Neural cell (in vitro differentiated cells): ENCODE results near the gene TRAPPC10. TPM values are rescaled to one million over a fixed set of nuclear protein-coding genes. Genes with fewer than 3 reads are reported as not detected.

Experiments used
- H2AFZ ChIP-seq: fragments of 200-600, 300-800 bp; sonication (generic), shearing (Covaris generic); 2 replicates; pipeline ENCODE4 v1.6.0; 2014; ENCODE audit warnings: low read depth, mild to moderate bottlenecking, antibody characterized with exemption, low read length, moderate library complexity
- H3F3A ChIP-seq: fragments of 200-600 bp; shearing (Covaris generic); 2 replicates; pipeline ENCODE4 v1.6.1; 2016; ENCODE audit warnings: mild to moderate bottlenecking, moderate library complexity, mixed read lengths, antibody characterized with exemption, low read length; ENCODE audit not compliant: insufficient read depth, poor library complexity, severe bottlenecking
- H3K27ac ChIP-seq: fragments of 200-600, 300-800 bp; sonication (generic), shearing (Covaris generic); 2 replicates; pipeline ENCODE4 v1.5.1; 2014; ENCODE audit warnings: mild to moderate bottlenecking, low read length, moderate library complexity
- H3K27me3 ChIP-seq: fragments of 300-800, 200-600 bp; sonication (generic), shearing (Covaris generic); 2 replicates; pipeline ENCODE4 v1.6.0; 2014; ENCODE audit warnings: mild to moderate bottlenecking, low read depth, low read length, moderate library complexity; ENCODE audit not compliant: insufficient read depth
- H3K36me3 ChIP-seq: fragments of 300-800, 200-600 bp; sonication (generic), shearing (Covaris generic); 2 replicates; pipeline ENCODE4 v1.5.1; 2014; ENCODE audit warnings: mild to moderate bottlenecking, antibody characterized with exemption, low read length, moderate library complexity; ENCODE audit not compliant: insufficient read depth
- H3K4me2 ChIP-seq: fragments of 300-800, 200-600 bp; sonication (generic), shearing (Covaris generic); 2 replicates; pipeline ENCODE4 v1.6.0; 2014; ENCODE audit warnings: mild to moderate bottlenecking, low read length
- H3K4me3 ChIP-seq: fragments of 300-800, 200-600 bp; sonication (generic), shearing (Covaris generic); 2 replicates; pipeline ENCODE4 v1.5.1; 2014; ENCODE audit warnings: mild to moderate bottlenecking, low read length, moderate library complexity
- H3K79me2 ChIP-seq: fragments of 200-600 bp; shearing (Covaris generic); replicated peaks from 2 replicates; pipeline ENCODE4 v1.6.0; 2014; ENCODE audit warnings: mild to moderate bottlenecking, low read length, moderate library complexity; ENCODE audit not compliant: insufficient read depth
- H3K9ac ChIP-seq: fragments of 300-800, 200-600 bp; sonication (generic), shearing (Covaris generic); 2 replicates; pipeline ENCODE4 v1.6.1; 2016; ENCODE audit warnings: mild to moderate bottlenecking, low read length, mixed read lengths
- H3K9me2 ChIP-seq: fragments of 200-600 bp; shearing (Covaris generic); 2 replicates; pipeline ENCODE4 v1.6.1; 2016; ENCODE audit warnings: mild to moderate bottlenecking, low read length, mixed read lengths; ENCODE audit not compliant: insufficient read depth
- H3K9me3 ChIP-seq: fragments of 200-600, 300-800 bp; sonication (generic), shearing (Covaris generic); 2 replicates; pipeline ENCODE4 v1.6.1; 2016; ENCODE audit warnings: mild to moderate bottlenecking, mixed run types, low read length, moderate library complexity, mixed read lengths
- H4K20me1 ChIP-seq: fragments of 200-600 bp; shearing (Covaris generic); 2 replicates; pipeline ENCODE4 v1.6.1; 2016; ENCODE audit warnings: mild to moderate bottlenecking, mixed run types; ENCODE audit not compliant: insufficient read depth
- EP300 ChIP-seq: fragments of 450-650 bp; conservative IDR thresholded peaks from 2 replicates; pipeline ENCODE4 v1.6.1; 2014; ENCODE audit warnings: antibody characterized with exemption, mild to moderate bottlenecking, moderate library complexity; ENCODE audit not compliant: poor library complexity, severe bottlenecking
- EZH2 ChIP-seq: fragments of 200-600, 300-800 bp; shearing (Covaris generic), sonication (generic); IDR thresholded peaks from 2 replicates; pipeline ENCODE4 v1.6.1; 2014; ENCODE audit warnings: antibody characterized with exemption, low read length, borderline replicate concordance, mild to moderate bottlenecking; ENCODE audit not compliant: insufficient read depth, poor library complexity, severe bottlenecking
- MXI1 ChIP-seq: fragments of 450-650 bp; conservative IDR thresholded peaks from 2 replicates; pipeline ENCODE4 v1.6.1; 2014; ENCODE audit warnings: antibody characterized with exemption, mild to moderate bottlenecking; ENCODE audit not compliant: poor library complexity, severe bottlenecking
- POLR2AphosphoS5 ChIP-seq: IDR thresholded peaks from 2 replicates; pipeline ENCODE4 v1.6.1; 2012
- RAD21 ChIP-seq: fragments of 450-650 bp; conservative IDR thresholded peaks from 2 replicates; pipeline ENCODE4 v1.6.1; 2014; ENCODE audit warnings: antibody characterized with exemption, mild to moderate bottlenecking, moderate library complexity
- SMC3 ChIP-seq: fragments of 450-650 bp; conservative IDR thresholded peaks from 2 replicates; pipeline ENCODE4 v1.6.1; 2014; ENCODE audit warnings: antibody characterized with exemption, mild to moderate bottlenecking, moderate library complexity; ENCODE audit not compliant: poor library complexity
- TAF1 ChIP-seq: IDR thresholded peaks from 2 replicates; pipeline ENCODE4 v1.6.1; 2012; ENCODE audit warnings: low read depth
- polyA plus RNA-seq: library from polyadenylated mRNA; depleted of rRNA; stranded (reverse); fragments of >200 nt; gene quantifications from 2 replicates; pipeline ENCODE4 v1.2.3, GENCODE V29; 2014
- TF ChIP-seq, protein P1 (sequence below): IDR thresholded peaks from 2 replicates; pipeline ENCODE4 v1.6.1; 2012; ENCODE audit warnings: borderline replicate concordance
- TF ChIP-seq, protein P2 (sequence below): fragments of 450-650 bp; IDR thresholded peaks from 2 replicates; pipeline ENCODE4 v1.5.1; 2014; ENCODE audit warnings: antibody characterized with exemption, mild to moderate bottlenecking, moderate library complexity; ENCODE audit not compliant: poor library complexity, severe bottlenecking

Gene TRAPPC10
- polyA plus RNA-seq, 1 donor from 2014 or later = 17.8 TPM

DNA sequence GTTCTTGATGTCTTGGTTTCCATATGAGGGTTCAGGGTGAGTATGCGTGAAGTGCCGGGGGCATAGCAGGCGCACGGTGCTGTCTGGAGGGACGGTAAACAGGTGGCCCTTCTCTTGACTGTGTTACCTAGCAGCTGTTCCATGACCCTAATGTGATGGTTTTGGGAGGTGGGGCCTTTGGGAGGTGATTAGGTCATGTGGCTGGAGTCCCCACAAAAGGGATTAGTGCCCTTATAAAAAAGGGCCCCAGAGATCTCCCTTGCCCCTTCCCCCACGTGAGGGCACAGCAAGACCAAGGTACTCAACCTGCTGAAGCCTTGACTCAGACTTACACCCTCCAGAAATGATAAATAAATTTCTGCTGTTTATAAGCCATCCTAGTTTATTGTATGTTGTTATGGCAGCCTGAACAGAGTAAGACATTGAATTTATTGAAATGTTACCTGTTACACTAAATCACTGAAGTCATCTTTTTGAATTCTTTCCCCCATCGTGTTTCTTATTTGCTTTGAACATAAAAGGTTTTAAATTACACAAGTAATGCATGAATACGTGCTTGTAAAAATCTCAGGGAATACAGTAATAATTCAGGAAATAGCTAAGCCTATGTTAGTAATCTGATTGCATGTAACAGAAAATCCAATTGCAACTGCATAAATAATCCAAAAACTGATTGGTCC, 15.6 kb downstream of the TRAPPC10 start:
- H3K27ac ChIP-seq = no peak overlapping the region
- H3K4me3 ChIP-seq = no peak overlapping the region
- no peaks in the 10 kb centered on the region for H3K27me3 ChIP-seq
- no peaks in the 10 kb centered on the region for H3K9me3 ChIP-seq
- H3K9me2 ChIP-seq = no peaks in the 10 kb centered on the region
- TF ChIP-seq EP300 (no peak), TAF1 (no peak), RAD21 (no peak), MXI1 (no peak), POLR2AphosphoS5 (no peak), EZH2 (no peak), SMC3 (no peak)
- TF ChIP-seq, protein P1, sequence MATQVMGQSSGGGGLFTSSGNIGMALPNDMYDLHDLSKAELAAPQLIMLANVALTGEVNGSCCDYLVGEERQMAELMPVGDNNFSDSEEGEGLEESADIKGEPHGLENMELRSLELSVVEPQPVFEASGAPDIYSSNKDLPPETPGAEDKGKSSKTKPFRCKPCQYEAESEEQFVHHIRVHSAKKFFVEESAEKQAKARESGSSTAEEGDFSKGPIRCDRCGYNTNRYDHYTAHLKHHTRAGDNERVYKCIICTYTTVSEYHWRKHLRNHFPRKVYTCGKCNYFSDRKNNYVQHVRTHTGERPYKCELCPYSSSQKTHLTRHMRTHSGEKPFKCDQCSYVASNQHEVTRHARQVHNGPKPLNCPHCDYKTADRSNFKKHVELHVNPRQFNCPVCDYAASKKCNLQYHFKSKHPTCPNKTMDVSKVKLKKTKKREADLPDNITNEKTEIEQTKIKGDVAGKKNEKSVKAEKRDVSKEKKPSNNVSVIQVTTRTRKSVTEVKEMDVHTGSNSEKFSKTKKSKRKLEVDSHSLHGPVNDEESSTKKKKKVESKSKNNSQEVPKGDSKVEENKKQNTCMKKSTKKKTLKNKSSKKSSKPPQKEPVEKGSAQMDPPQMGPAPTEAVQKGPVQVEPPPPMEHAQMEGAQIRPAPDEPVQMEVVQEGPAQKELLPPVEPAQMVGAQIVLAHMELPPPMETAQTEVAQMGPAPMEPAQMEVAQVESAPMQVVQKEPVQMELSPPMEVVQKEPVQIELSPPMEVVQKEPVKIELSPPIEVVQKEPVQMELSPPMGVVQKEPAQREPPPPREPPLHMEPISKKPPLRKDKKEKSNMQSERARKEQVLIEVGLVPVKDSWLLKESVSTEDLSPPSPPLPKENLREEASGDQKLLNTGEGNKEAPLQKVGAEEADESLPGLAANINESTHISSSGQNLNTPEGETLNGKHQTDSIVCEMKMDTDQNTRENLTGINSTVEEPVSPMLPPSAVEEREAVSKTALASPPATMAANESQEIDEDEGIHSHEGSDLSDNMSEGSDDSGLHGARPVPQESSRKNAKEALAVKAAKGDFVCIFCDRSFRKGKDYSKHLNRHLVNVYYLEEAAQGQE = no peak
- TF ChIP-seq, protein P2, sequence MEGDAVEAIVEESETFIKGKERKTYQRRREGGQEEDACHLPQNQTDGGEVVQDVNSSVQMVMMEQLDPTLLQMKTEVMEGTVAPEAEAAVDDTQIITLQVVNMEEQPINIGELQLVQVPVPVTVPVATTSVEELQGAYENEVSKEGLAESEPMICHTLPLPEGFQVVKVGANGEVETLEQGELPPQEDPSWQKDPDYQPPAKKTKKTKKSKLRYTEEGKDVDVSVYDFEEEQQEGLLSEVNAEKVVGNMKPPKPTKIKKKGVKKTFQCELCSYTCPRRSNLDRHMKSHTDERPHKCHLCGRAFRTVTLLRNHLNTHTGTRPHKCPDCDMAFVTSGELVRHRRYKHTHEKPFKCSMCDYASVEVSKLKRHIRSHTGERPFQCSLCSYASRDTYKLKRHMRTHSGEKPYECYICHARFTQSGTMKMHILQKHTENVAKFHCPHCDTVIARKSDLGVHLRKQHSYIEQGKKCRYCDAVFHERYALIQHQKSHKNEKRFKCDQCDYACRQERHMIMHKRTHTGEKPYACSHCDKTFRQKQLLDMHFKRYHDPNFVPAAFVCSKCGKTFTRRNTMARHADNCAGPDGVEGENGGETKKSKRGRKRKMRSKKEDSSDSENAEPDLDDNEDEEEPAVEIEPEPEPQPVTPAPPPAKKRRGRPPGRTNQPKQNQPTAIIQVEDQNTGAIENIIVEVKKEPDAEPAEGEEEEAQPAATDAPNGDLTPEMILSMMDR = no peak
- no peak overlapping the region for H3K4me2 ChIP-seq
- H3K9ac ChIP-seq = no peak overlapping the region
- H3K36me3 ChIP-seq = no peaks in the 10 kb centered on the region
- no peaks in the 10 kb centered on the region for H3F3A ChIP-seq
- H3K79me2 ChIP-seq = peaks cover 36% of the 10 kb centered on the region
- H4K20me1 ChIP-seq = no peaks in the 10 kb centered on the region
- no peak overlapping the region for H2AFZ ChIP-seq

DNA sequence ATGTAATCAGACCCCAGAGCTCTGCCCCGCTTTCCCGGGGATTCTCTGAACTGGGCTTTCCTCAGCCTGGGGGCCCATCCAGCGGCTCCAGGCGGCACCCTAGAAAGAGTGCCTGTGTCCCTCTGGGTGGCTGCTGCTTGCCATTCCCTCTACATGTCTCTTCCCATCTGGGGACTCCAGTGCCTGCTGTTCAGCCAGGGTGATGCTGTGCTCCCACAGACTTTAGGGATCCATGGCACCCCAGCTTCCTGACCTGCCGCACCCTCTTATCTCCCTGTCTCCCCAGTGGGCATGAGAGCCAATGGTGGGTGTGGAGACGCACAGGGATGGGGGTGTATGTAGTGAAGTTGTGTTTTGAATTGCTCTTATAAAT, 16.2 kb downstream of the TRAPPC10 start:
- Histone ChIP-seq H3K79me2 (peaks cover 35% of the 10 kb centered on the region), H4K20me1 (no peaks in the 10 kb centered on the region), H2AFZ (no peak overlapping the region), H3K27me3 (no peaks in the 10 kb centered on the region), H3K4me3 (no peak overlapping the region), H3F3A (no peaks in the 10 kb centered on the region), H3K4me2 (no peak overlapping the region), H3K27ac (no peak overlapping the region), H3K9me3 (no peaks in the 10 kb centered on the region), H3K36me3 (no peaks in the 10 kb centered on the region), H3K9ac (no peak overlapping the region), H3K9me2 (no peaks in the 10 kb centered on the region)
- TF ChIP-seq SMC3 (no peak), POLR2AphosphoS5 (no peak), EZH2 (no peak), RAD21 (no peak), TAF1 (no peak), MXI1 (no peak), EP300 (no peak)
- TF ChIP-seq, protein P1 = no peak
- TF ChIP-seq, protein P2 = no peak
